DND-41 (cell line): Measurements from ENCODE around the gene EMC8.

ENCODE experiments used
- ATAC-seq: fragments of 200-7000 bp; cut with Tn5 transposase; 3 replicates; pipeline ENCODE4 v1.9.1; 2021; ENCODE audit warnings: low read depth; ENCODE audit not compliant: insufficient read depth
- DNase-seq: peaks from one replicate; pipeline ENCODE4 v3.0.0-alpha.2; 2020
- H2AFZ ChIP-seq: 2 replicates; pipeline ENCODE4 v1.6.0; 2012; ENCODE audit warnings: low read depth, low read length
- H3K27ac ChIP-seq: 2 replicates; pipeline ENCODE4 v1.5.1; 2012; ENCODE audit warnings: low read length, inconsistent platforms
- H3K27me3 ChIP-seq: fragments of 200-600 bp; sonication (generic); 2 replicates; pipeline ENCODE4 v1.6.0; 2012; ENCODE audit warnings: low read length, mild to moderate bottlenecking, inconsistent platforms; ENCODE audit not compliant: insufficient read depth, poor library complexity
- H3K36me3 ChIP-seq: 2 replicates; pipeline ENCODE4 v1.5.1; 2012; ENCODE audit warnings: low read length, inconsistent platforms; ENCODE audit not compliant: insufficient read depth
- H3K4me1 ChIP-seq: 2 replicates; pipeline ENCODE4 v1.5.1; 2012; ENCODE audit warnings: mild to moderate bottlenecking, low read length; ENCODE audit not compliant: insufficient read depth
- H3K4me2 ChIP-seq: 2 replicates; pipeline ENCODE4 v1.6.0; 2012; ENCODE audit warnings: mild to moderate bottlenecking, moderate library complexity, low read length, inconsistent platforms; ENCODE audit not compliant: insufficient read depth
- H3K4me3 ChIP-seq, 2 experiments: fragments of 200-600 bp in 1 of 2; shearing (Covaris generic) in 1 of 2; 2 replicates each; pipeline ENCODE4 v1.5.1; 2012 to 2016; ENCODE audit warnings: inconsistent platforms in 2 of 2, low read length in 2 of 2, mild to moderate bottlenecking in 2 of 2, low read depth in 1 of 2, moderate library complexity in 1 of 2
- H3K79me2 ChIP-seq: 2 replicates; pipeline ENCODE4 v1.6.0; 2012; ENCODE audit warnings: low read length, inconsistent platforms; ENCODE audit not compliant: insufficient read depth
- H3K9ac ChIP-seq: 2 replicates; pipeline ENCODE4 v1.6.0; 2012; ENCODE audit warnings: low read depth, mild to moderate bottlenecking, inconsistent platforms, low read length, moderate library complexity
- H3K9me3 ChIP-seq: 2 replicates; pipeline ENCODE4 v1.5.1; 2012; ENCODE audit warnings: low read length, moderate library complexity, mild to moderate bottlenecking, inconsistent platforms; ENCODE audit not compliant: insufficient read depth, severe bottlenecking
- H4K20me1 ChIP-seq: 2 replicates; pipeline ENCODE4 v1.6.0; 2012; ENCODE audit warnings: low read length; ENCODE audit not compliant: insufficient read depth
- EZH2 ChIP-seq: IDR thresholded peaks from 3 replicates; pipeline ENCODE4 v1.6.1; 2012; ENCODE audit warnings: borderline replicate concordance, low read depth, mild to moderate bottlenecking, moderate library complexity, low read length, inconsistent platforms; ENCODE audit not compliant: severe bottlenecking
- TF ChIP-seq, protein P1 (sequence below): IDR thresholded peaks from 2 replicates; pipeline ENCODE4 v1.5.1; 2012; ENCODE audit warnings: borderline replicate concordance, low read length, moderate library complexity, mild to moderate bottlenecking; ENCODE audit not compliant: poor library complexity, severe bottlenecking; ENCODE audit errors: extremely low read depth

EMC8 gene

DNA sequence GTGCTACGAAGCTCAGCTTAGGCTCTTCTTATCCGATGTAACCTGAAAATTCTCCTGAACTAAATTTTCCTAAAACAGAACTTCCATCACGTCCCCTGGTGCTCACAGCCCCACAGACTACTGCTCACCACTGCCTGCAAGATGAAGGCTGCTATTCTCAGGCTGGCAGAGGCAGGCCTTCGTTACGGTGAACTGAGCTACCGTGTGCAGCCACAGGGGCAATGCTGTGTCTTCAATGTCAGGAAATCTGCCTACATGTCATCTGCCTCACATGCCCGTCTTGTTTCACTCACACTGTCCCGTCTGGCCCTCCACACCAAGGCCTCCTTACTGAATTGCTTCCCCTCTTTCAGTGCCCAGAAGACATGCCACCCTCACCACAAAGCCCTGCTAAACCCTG, 15.9 kb downstream of the EMC8 start:
- H3K9ac ChIP-seq = no peak overlapping the region
- no peaks in the 10 kb centered on the region for H3K9me3 ChIP-seq
- H2AFZ ChIP-seq = no peak overlapping the region
- no peaks in the 10 kb centered on the region for H3K27me3 ChIP-seq
- peaks cover 89% of the 10 kb centered on the region for H3K36me3 ChIP-seq
- no peak for TF ChIP-seq EZH2
- TF ChIP-seq, protein P1, sequence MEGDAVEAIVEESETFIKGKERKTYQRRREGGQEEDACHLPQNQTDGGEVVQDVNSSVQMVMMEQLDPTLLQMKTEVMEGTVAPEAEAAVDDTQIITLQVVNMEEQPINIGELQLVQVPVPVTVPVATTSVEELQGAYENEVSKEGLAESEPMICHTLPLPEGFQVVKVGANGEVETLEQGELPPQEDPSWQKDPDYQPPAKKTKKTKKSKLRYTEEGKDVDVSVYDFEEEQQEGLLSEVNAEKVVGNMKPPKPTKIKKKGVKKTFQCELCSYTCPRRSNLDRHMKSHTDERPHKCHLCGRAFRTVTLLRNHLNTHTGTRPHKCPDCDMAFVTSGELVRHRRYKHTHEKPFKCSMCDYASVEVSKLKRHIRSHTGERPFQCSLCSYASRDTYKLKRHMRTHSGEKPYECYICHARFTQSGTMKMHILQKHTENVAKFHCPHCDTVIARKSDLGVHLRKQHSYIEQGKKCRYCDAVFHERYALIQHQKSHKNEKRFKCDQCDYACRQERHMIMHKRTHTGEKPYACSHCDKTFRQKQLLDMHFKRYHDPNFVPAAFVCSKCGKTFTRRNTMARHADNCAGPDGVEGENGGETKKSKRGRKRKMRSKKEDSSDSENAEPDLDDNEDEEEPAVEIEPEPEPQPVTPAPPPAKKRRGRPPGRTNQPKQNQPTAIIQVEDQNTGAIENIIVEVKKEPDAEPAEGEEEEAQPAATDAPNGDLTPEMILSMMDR = no peak
- DNase-seq = no peak
- H4K20me1 ChIP-seq = peaks cover 61% of the 10 kb centered on the region
- H3K27ac ChIP-seq = no peak overlapping the region
- H3K79me2 ChIP-seq = peaks cover 36% of the 10 kb centered on the region
- no peak overlapping the region for H3K4me2 ChIP-seq
- no peaks in the 10 kb centered on the region for H3K4me1 ChIP-seq
- no peak overlapping the region for H3K4me3 ChIP-seq
- ATAC-seq = no peak

DNA sequence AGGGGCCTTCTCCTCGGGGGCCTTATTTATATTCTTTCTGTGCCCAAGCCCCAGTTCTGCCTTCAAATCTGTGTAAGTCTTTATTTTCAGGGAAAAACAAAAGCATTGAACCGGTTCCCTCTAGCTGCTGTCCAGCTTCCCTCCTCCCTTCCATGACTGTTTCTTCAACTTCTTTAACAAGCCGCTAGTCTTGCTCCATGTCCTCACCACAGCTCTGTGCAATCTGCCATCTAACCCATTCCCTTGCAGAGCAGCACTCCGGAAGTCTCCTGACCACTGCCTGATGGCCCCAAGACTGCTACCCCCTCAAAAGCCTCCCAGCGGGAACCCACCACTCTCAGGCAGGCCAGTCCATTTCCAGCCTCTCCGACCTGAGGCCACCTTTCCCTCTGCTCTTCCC, 16.9 kb downstream of the EMC8 start:
- Histone ChIP-seq H3K79me2 (peaks cover 28% of the 10 kb centered on the region), H3K4me2 (no peak overlapping the region), H3K27me3 (no peaks in the 10 kb centered on the region), H3K36me3 (peaks cover 89% of the 10 kb centered on the region), H3K4me3 (no peak overlapping the region), H3K4me1 (no peaks in the 10 kb centered on the region), H3K9ac (no peak overlapping the region), H3K27ac (no peak overlapping the region), H3K9me3 (no peaks in the 10 kb centered on the region), H4K20me1 (peaks cover 51% of the 10 kb centered on the region), H2AFZ (no peak overlapping the region)
- ATAC-seq (no peak), DNase-seq (no peak)
- TF ChIP-seq, protein P1 = no peak
- TF ChIP-seq EZH2 = no peak

DNA sequence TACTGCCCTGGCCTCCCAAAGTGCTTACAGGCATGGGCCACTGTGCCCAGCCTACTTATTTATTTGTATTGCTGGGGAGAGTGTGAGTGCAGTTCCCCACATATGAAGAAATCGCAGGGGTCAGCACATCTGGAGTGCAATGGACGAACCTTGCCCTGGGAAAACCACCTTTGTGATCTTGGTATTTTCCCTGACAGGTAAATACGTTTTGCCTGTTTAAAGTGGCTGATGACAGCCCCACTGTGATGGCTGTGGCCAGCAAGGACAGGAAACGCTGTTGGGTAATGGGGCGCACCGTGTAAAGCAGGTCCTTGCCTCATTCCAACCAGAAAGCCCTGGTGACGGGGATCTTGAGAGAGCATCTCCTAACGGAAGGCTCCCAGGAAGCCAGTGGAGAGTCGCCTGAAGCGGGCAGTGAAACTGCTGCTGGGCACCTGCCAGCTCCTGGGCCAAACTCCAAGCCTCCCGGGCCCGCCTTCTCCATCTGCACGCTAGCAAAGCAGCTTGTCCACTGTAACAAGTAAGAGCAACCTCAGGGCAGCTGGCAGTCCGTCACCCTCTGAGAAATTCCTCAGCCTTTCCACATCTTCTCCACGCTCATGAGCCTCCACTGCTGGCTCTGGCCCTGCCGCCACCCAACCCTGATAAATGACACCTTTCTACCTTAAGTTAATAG, 17.5 kb downstream of the EMC8 start:
- ATAC-seq (no peak), DNase-seq (no peak)
- H3K9ac ChIP-seq = no peak overlapping the region
- no peak overlapping the region for H3K4me3 ChIP-seq
- H4K20me1 ChIP-seq = peaks cover 45% of the 10 kb centered on the region
- no peaks in the 10 kb centered on the region for H3K9me3 ChIP-seq
- no peak overlapping the region for H3K4me2 ChIP-seq
- no peak overlapping the region for H2AFZ ChIP-seq
- peaks cover 22% of the 10 kb centered on the region for H3K79me2 ChIP-seq
- TF ChIP-seq, protein P1 = no peak
- no peak for TF ChIP-seq EZH2
- no peaks in the 10 kb centered on the region for H3K27me3 ChIP-seq
- H3K4me1 ChIP-seq = no peaks in the 10 kb centered on the region
- H3K27ac ChIP-seq = no peak overlapping the region
- peaks cover 89% of the 10 kb centered on the region for H3K36me3 ChIP-seq
